GM21528 (cell line): Measurements from ENCODE around the gene KLC1.

Source experiments
- ATAC-seq: cut with Tn5 transposase; IDR thresholded peaks from one replicate; pipeline ENCODE4 v1.9.1; 2021; ENCODE audit warnings: mild to moderate bottlenecking, moderate library complexity; ENCODE audit not compliant: unreplicated experiment, low FRiP score

Gene KLC1

DNA sequence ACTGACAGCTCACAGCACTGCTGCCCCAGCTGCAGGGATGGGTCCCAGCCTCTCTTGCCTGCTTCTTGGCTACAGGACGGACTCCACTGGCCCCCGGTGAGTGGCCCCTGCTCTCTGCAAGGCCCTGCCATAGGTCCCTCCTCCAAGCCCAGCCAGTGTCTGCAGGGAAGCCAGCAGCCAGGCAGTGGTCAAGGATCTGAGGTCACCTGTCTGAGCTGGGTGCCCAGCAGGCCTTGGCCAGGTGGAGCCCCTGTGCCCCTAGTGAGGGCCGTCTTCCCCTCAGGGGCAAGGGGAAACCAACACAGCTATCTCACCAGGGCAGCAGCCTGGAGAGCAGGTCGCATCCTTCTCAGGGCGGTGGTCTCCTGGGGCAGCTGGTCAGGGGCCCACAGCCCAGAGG lies 73.1 kb downstream of the KLC1 start:
- ATAC-seq: no peak

GRCh38 chr14:103702497-103703432 lies 73.8 kb downstream of the KLC1 start:
- no peak for ATAC-seq

GRCh38 chr14:103703433-103704385 lies 74.7 kb downstream of the KLC1 start:
- no peak for ATAC-seq

GRCh38 chr14:103704708-103705107 lies 75.7 kb downstream of the KLC1 start:
- no peak for ATAC-seq

DNA sequence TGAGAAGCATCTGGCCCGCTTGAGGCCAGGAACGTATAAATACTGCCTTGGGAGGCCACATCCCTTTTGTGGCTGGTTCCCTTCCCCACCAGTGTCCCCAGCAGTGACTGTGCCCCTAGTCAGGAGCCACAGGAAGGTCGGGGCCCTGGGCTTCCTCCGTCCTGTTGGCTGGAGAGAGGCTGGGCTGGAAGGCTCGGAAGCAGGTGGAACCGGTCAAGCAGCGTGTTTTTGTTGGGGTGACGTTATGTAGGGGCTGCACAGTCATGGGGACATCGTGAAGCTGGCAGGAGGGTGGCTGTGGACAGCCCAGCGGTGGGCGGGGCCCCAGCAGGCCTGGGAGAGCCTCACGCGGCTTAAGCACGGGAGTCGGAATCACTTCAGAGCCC lies 76.1 kb downstream of the KLC1 start:
- no peak for ATAC-seq

- no peak for ATAC-seq
These were observed 76.7 kb downstream of the KLC1 start for GRCh38 chr14:103705504-103706284.

DNA sequence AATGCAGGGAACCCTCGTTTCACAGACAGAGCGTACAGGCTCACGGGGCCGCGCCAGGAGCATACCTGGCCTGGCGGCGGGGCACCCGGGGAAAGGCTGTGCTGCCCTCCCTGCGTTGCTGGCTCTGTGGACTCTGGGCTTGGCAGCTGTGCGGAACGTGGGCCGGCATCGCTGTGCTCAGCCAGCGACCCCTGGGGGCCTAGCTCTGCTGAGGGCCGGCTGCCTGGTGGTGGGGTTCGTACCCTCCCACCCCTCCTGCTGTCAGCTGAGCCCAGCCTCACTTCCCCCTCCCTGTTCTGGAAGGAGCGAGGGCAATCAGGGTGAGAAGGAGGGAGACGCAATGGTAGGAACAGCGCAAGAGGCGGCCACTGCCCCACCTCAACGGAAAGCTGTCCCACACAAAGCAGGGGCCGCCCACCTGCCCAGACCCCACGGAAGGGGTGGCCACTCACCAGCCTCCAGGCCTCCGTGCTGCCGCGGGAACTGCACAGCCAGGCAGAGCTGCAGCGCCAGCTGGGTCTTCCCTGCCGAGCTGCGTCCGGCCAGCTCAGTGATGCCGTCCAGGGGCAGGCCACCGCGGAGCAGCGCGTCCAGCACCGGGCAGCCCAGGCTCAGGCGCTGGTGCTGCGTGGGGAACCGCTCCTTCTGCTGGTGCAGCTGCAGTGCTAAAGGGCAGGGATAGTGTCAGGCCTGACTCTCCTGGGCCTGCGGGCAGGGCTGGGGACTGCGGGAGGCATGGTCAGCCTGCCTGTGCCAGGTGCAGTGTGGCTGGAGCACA lies 77.7 kb downstream of the KLC1 start:
- ATAC-seq: no peak

GRCh38 chr14:103707329-103708263 lies 78.6 kb downstream of the KLC1 start:
- no peak for ATAC-seq

DNA sequence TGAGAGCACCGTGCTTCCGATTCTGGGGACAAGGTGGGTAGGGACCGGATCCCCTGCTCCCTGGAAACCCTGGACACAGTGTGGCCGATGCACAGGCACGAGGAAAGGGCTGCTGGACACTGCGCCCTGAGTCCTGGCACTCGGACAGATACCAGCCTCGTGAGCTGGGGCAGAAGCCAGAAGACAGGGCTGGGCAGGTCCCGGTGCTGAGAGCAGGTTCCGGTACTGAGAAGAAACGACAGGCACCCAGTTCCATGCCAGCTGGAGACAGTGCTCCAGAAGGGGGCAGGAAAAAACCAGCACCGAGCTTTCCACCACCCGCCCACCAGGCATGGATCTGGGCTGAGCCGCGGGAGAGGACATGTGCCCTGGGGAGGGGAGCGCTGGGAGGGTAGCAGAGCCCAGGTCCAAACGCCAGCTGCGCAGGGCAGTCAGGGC lies 79.8 kb downstream of the KLC1 start:
- no peak for ATAC-seq

DNA sequence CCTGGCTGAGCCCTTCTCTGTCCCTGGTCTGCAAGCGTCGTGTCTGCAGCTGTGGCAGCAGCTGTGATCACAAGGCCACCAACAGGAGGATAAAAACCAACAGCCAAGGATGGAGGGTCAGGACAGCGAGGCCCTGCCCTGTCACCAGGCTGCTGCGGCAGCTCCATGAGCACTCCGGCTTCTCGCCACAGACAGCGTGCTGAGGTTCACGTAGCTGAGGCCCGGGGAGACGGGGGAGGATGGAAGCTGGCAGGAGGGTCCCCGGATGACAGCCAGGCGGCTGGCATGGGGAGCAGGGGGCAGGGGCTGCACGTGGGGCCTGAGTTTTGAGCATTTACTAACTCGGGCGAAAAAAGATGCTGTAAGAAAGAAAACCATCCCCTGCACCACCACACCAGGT lies 80.8 kb downstream of the KLC1 start:
- no peak for ATAC-seq

GRCh38 chr14:103710771-103711377 lies 81.9 kb downstream of the KLC1 start:
- ATAC-seq: no peak

- no peak for ATAC-seq
These were observed 82.8 kb downstream of the KLC1 start for GRCh38 chr14:103711516-103712431.

DNA sequence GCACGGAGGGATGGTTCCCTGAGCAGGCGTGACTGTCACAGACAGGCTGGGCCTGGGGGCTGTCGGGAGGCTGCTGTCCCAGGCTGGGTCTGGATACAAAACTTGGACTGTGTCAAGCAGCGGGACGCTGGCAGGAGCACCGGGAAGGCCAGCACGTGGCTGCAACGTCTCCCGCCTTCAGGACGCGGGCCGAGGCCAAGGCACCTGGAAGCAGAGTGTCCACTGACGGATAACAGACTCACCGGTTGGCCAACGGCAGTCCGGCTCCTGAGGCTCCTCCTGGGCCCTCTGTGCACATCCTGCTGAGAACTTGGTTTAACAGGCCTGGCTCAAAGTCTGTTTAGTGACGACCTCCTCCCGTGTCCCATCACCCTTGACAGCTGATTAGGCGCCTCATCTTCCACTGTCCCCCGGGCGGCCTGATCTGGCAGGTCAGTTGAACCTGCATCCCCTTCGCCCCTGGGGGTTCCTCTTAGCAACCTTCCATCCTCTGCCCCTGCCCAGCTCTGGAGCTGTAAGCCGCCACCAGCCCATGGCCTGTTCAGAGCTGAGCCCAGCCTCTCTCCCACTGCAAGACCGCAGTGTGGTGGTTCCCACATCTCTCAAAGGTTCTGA lies 83.7 kb downstream of the KLC1 start:
- no peak for ATAC-seq

- no peak for ATAC-seq
These were observed 84.5 kb downstream of the KLC1 start for GRCh38 chr14:103713304-103714062.

DNA sequence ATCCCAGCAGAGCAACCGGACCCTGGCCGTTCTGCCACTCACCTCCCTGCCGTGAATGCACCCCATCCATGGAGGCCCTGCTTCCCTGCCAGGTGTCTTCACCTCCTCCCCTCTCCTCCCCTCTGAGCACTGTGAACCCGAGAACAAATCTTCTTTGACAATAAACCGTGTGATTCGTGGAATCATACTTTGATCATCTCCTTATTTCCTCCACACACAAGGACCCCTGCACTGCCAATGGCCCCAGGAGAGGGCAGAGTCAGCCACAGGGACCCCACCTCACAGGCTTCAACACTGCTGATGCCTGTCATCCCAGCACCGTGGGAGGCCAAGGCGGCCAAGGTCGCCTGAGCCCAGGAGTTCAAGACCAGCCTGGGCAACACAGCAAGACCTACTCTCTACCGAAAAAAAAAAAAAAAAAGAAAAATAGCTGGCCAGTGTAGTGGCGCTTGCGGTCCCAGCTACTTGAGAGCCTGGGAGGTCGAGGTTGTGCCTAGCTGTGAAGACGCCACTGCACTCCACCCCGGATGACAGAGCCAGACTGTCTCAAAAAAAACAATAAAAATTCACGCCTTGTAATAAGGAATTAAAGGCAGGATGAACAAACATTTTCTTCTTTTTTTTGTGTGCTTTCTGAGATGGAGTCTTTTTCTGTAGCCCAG lies 85.2 kb downstream of the KLC1 start:
- ATAC-seq: no peak
